Lower leg skin (tissue), 4 donors: ENCODE results near the gene CIB4. TPM values are rescaled to one million over a fixed set of nuclear protein-coding genes. Genes with fewer than 3 reads are reported as not detected.
A peak's percentile ranks its signal among the peaks of the same experiment; 100 is the strongest.

Experiments
- DNase-seq, 2 donors: peaks; one replicate each; pipeline ENCODE4 v3.0.0-alpha.2; 2019; ENCODE audit warnings: low spot score in 2 of 2
- H3K4me3 ChIP-seq: fragments of 200-600 bp; sonication (generic); 2 replicates; pipeline ENCODE4 v1.5.1; 2017; ENCODE audit warnings: mild to moderate bottlenecking, low read depth; ENCODE audit not compliant: poor library complexity, severe bottlenecking
- POLR2A ChIP-seq, 2 donors: fragments of 450-650 bp; IDR thresholded peaks; one replicate each; pipeline ENCODE4 v1.6.1; 2016 to 2017; ENCODE audit warnings: antibody characterized with exemption in 2 of 2, mild to moderate bottlenecking in 1 of 2, moderate library complexity in 1 of 2
- WGBS, 2 donors: methylation state at CpG; one replicate each; pipeline ENCODE4 v1.1.5; 2018; 5-methylcytosine and 5-hydroxymethylcytosine counted together
- intact Hi-C: fragments of 100-400 bp; cut with DNase I; formaldehyde crosslinking; loops from one replicate; pipeline ENCODE4 v1.15.0; 2023; ENCODE audit warnings: low total_unique reads
- total RNA-seq, 4 donors: library from RNA; depleted of rRNA; stranded (reverse); fragments of >200 nt; gene quantifications; one replicate each; pipeline ENCODE4 v1.1.0, GENCODE V29; 2016
- TF ChIP-seq, protein P1 (sequence below), 3 donors: fragments of 450-650 bp; IDR thresholded peaks; one replicate each; pipeline ENCODE4 v1.5.1; 2016; ENCODE audit warnings: antibody characterized with exemption in 3 of 3, mild to moderate bottlenecking in 3 of 3, moderate library complexity in 2 of 3

CIB4 gene
- total RNA-seq, 4 donors from 2014 or later, result not detected

GRCh38 chr2:26588576-26588975 lies 52.6 kb downstream of the CIB4 start:
- intact Hi-C loops, result no loop called here
- WGBS, 2 donors, result 62 to 71% methylated on average over 5 of the region's 6 CpGs
- TF ChIP-seq, protein P1, sequence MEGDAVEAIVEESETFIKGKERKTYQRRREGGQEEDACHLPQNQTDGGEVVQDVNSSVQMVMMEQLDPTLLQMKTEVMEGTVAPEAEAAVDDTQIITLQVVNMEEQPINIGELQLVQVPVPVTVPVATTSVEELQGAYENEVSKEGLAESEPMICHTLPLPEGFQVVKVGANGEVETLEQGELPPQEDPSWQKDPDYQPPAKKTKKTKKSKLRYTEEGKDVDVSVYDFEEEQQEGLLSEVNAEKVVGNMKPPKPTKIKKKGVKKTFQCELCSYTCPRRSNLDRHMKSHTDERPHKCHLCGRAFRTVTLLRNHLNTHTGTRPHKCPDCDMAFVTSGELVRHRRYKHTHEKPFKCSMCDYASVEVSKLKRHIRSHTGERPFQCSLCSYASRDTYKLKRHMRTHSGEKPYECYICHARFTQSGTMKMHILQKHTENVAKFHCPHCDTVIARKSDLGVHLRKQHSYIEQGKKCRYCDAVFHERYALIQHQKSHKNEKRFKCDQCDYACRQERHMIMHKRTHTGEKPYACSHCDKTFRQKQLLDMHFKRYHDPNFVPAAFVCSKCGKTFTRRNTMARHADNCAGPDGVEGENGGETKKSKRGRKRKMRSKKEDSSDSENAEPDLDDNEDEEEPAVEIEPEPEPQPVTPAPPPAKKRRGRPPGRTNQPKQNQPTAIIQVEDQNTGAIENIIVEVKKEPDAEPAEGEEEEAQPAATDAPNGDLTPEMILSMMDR (IDR thresholded peaks at IDR 0.05), result no peak
- TF ChIP-seq POLR2A (IDR thresholded peaks at IDR 0.05), result no peak

GRCh38 chr2:26587994-26588393 lies 53.2 kb downstream of the CIB4 start:
- DNase-seq, result peak in 1 of 2 donors; percentile 40
- intact Hi-C loops, result no loop called here

More at GRCh38 chr2:26588576-26588975, 52.6 kb downstream of the CIB4 start:
- DNase-seq, result peak in 1 of 2 donors; percentile 52
- H3K4me3 ChIP-seq, result no peak overlapping the region

DNA sequence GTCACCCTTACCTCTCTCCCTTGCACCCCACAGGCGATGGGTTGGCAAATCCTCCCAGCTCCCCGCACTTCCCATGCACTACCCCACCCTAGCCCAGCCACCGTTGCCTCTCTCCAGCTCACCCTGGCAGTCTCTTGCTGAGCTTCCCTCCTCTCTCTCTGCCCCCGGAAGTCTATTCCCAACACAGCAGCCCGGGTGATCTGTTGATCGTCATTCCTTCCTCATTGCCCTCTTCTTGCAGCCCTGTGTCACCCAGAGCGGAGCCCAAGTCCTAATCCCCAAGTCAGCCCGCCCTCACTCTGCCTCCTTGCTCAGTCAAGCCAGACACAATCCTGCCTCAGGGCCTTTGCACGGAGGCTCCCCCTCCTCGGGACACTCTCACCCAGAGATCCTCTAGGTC lies 55.2 kb downstream of the CIB4 start:
- 48 to 57% methylated on average over 10 of the region's 10 CpGs for WGBS, 2 donors

More at GRCh38 chr2:26587994-26588393, 53.2 kb downstream of the CIB4 start:
- no peak overlapping the region for H3K4me3 ChIP-seq
- no peak for TF ChIP-seq POLR2A (IDR thresholded peaks at IDR 0.05)
- TF ChIP-seq, protein P1 (IDR thresholded peaks at IDR 0.05), result no peak
- 42 to 62% methylated on average over 3 to 5 of the region's 5 CpGs for WGBS, 2 donors

DNA sequence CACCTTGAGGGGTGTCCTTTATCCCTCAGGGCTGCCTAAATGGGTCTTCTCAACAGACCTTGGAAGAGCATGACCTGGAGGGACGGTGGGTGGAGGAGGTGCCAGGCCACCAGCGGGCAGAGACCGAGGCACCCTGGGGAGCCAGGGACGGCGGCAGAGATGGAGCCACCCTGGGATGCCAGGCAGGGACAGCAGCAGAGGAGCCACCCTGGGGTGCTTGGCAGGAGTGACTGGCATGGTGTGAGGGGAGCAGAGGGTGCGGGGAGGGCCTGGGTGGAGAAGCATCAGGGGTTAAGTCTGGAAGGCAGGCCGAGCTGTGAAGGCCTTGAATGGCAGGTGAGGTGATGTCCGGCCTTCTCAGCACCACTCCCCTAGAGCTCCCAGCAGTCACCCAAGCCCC lies 56.1 kb downstream of the CIB4 start:
- DNase-seq, result peak in 1 of 2 donors; percentile 68
- no peak for TF ChIP-seq POLR2A (IDR thresholded peaks at IDR 0.05)
- TF ChIP-seq, protein P1 (IDR thresholded peaks at IDR 0.05), result no peak
- H3K4me3 ChIP-seq, result no peak overlapping the region
- intact Hi-C loops, result no loop called here
- 82 to 87% methylated on average over 8 of the region's 8 CpGs for WGBS, 2 donors

More for the DNA sequence above, 55.2 kb downstream of the CIB4 start:
- TF ChIP-seq POLR2A (IDR thresholded peaks at IDR 0.05), result no peak
- TF ChIP-seq, protein P1 (IDR thresholded peaks at IDR 0.05), result no peak
- intact Hi-C loops, result no loop called here
- DNase-seq, result peak in 1 of 2 donors; percentile 78
- no peak overlapping the region for H3K4me3 ChIP-seq

GRCh38 chr2:26584656-26585055 lies 56.5 kb downstream of the CIB4 start:
- DNase-seq, result peak in 1 of 2 donors; percentile 65
- intact Hi-C loops, result no loop called here
- H3K4me3 ChIP-seq, result no peak overlapping the region
- WGBS, 2 donors, result 68 to 82% methylated on average over 11 of the region's 11 CpGs
- TF ChIP-seq, protein P1 (IDR thresholded peaks at IDR 0.05), result no peak
- TF ChIP-seq POLR2A (IDR thresholded peaks at IDR 0.05), result no peak

- 74 to 77% methylated on average over 4 of the region's 4 CpGs for WGBS, 2 donors
- no peak for TF ChIP-seq POLR2A (IDR thresholded peaks at IDR 0.05)
- TF ChIP-seq, protein P1 (IDR thresholded peaks at IDR 0.05), result no peak
- intact Hi-C loops, result no loop called here
- no peak overlapping the region for H3K4me3 ChIP-seq
- DNase-seq, result peak in 1 of 2 donors; percentile 34
Measured at GRCh38 chr2:26584191-26584590, 57.0 kb downstream of the CIB4 start.
